Stimulated activated CD8-positive, alpha-beta memory T cell treated with anti-CD3 and anti-CD28 coated beads, Interleukin-12 subunit alpha, Interleukin-12 subunit beta, amount 100 ng/mL, for 1 hour (primary cell): ENCODE results near the gene PEG3.

Experiments
- DNase-seq: peaks from one replicate; pipeline ENCODE4 v3.0.0-alpha.2; 2020; ENCODE audit warnings: low read depth

Gene PEG3

GRCh38 chr19:56808717-56809392 is 31.7 kb downstream of the PEG3 start:
- no peak for DNase-seq

- no peak for DNase-seq
These were observed 33.9 kb downstream of the PEG3 start for GRCh38 chr19:56806639-56807038.
